CD4-positive, alpha-beta T cell treated with Interleukin-15 for 4 hours (primary cell): ENCODE results near the gene ABCG1.
"Not testable (repeated sequence)": the region's sequence is repeated elsewhere in the genome, so short reads cannot be mapped to it uniquely, and the experiment has no call there.

ENCODE experiments used
- DNase-seq: peaks from one replicate; pipeline ENCODE4 v3.0.0-alpha.2; 2020; ENCODE audit warnings: low spot score

The ABCG1 gene

GRCh38 chr21:42291751-42292562 is 73.0 kb downstream of the ABCG1 start:
- DNase-seq = no peak

- not testable (repeated sequence) for DNase-seq
Observed at GRCh38 chr21:42292563-42293142, 73.7 kb downstream of the ABCG1 start.

DNA sequence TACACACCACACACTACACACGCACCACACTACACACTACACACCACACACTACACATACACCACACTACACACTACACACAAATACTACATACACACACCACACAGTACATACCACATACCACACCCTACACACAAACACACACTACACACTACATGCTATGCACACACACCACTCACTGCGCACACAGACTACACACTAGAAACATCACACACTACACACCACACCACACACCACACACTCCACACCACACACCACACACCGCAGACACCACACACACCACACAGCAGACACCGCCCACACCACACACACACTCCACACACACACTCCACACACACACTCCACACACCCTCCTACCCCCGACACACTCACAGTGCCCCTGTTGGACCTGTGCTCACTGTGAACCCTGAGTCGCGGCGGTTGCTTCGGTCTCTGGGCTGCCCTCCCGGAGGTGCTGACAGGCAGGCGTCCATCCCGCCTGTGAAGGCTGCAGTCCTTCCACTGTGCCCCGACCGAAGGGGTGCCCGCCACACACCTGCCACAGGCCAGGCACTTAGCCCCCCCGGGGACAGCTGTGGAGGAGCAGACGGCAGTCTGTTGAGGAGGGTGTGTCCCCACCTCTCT is 74.8 kb downstream of the ABCG1 start:
- no peak for DNase-seq

DNA sequence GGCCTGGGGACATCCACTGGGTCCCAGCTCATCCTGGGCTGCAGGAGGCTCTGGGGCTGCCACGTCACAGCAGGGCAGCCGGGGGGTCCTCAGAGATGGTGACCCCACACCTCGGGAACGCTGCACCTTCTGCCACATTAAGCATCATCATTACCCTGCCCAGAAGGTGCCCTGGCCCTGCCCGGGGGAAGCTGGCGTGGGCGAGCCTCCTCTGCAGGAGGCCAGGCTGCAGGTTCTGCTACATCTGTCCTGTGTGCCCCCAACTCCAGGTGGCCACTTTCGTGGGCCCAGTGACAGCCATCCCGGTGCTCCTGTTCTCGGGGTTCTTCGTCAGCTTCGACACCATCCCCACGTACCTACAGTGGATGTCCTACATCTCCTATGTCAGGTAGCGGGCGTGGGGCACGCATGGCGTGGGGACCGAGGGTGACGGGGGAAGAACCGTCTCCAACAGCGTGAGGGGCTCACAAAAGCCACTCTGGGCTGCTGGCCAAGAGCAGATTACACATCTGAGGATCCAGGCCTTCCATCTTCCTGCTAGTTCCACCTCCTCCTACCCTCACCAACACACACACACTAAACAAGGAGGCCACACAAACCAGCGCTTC is 75.4 kb downstream of the ABCG1 start:
- no peak for DNase-seq

DNA sequence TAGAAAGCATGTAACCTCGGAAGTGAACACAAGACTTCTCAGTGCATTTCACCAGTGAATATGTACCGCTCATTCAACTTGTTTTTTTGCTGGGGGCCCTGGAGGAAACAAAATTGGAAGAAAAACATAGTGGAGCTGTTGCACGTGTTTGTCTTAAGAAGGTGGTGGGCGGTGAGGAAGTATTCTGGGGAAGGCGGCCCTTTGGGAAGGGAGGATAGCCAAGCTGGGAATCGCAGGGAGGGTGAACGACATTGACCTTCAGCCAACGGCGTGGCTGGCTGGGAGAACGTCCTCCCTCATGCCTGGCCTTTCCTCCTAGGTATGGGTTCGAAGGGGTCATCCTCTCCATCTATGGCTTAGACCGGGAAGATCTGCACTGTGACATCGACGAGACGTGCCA is 76.9 kb downstream of the ABCG1 start:
- DNase-seq = no peak

- no peak for DNase-seq
Observed at GRCh38 chr21:42296501-42296900, 77.6 kb downstream of the ABCG1 start.

GRCh38 chr21:42297377-42297776 is 78.4 kb downstream of the ABCG1 start:
- DNase-seq = no peak

- DNase-seq = no peak
Observed at GRCh38 chr21:42298237-42298636, 79.3 kb downstream of the ABCG1 start.

- no peak for DNase-seq
Observed at GRCh38 chr21:42298657-42299056, 79.7 kb downstream of the ABCG1 start.

GRCh38 chr21:42299324-42300044 is 80.5 kb downstream of the ABCG1 start:
- DNase-seq = no peak

DNA sequence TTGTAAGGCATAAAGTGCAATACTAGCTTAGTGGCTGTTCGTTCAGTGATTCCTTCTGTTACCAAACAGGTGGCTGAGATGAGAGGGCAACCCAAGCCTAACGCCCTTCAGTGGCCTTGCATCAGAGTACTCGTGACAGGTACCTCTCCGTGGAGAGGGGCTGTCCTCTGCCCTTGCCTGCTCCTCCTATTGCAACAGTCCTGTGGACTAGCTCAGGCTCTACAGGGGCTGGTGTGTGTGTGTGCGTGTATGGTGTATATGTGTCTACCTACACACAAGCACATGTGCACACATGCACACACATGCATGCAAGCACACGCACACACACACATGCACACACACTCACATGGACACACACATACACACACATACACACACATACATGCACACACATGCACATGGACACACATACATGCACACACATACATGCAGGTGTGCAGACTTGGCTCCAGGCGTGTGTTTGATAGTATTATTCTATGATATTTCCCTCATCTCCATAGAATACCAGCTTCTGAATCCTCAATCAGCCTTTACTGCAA is 81.2 kb downstream of the ABCG1 start:
- no peak for DNase-seq

GRCh38 chr21:42300956-42301355 is 82.0 kb downstream of the ABCG1 start:
- no peak for DNase-seq

DNA sequence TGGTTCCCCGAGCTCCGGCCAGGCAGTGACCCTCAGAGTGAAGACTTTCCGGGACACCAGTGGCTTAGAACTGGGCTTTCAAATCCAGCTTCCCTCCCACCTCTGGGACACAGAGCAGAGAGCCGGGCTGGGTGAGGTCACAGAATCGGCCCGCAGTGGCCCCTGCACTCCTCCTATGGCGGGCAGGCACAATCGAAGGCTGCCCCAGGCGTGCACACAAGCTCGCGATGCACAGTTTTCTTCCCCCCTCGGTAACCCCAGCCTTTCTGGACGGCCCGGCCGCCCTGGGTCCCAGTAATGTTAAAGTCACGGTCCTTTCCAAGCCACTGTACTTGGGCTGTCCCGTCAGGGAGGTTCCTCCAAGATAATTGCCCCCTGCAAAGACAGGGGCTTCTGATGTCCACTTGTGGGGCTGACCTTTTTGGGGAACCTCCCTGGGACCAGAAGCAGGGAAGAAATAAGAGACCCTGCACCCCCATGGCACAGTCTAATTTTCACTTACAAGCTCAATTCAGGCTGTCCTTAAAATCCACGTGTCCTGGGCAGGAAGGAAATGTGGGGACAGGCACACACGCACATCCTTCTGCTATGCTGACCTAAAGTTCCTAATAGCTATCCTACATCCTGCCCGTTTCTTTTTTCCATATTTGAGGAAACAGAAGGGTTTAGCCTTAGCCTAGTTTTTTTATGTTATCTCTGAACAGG is 82.6 kb downstream of the ABCG1 start:
- DNase-seq = no peak

- DNase-seq = no peak
Observed at GRCh38 chr21:42302076-42302650, 83.2 kb downstream of the ABCG1 start.

DNA sequence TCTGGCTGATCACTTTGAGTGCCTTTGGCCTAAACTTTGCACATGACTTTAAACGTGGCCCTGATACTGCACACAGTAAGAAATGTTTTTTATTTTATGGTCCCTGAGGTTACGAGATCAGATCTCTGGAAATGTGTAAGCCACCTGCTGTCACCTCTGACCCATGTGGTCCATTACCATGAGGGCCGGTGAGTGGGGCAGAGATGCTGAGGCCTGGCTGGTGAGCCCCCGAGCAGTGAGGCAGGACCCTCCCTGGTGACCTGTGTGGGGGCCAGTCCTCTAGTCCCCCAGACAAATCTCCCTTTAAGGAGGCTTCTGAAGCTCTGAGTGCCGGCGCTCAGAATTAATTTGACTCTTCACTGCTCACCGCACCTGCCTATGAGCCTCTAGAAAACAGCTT is 83.9 kb downstream of the ABCG1 start:
- DNase-seq = no peak

DNA sequence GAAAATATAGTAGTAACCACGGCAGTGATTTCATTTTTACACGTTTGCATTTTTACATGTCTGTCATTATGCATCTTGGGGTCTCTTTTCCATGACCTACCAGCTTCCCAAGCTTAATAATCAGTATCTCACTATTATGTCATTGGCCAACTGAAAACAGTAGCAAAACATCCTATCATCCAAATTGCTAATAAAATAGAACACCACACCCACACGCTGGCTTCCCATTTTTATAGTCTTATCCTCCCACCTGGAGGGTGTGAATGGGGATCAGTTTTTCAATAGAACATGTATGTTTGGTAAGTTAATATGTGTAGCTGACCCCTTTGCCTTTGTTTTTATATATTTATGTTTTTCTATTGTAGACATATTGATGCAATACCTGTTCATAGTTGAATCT is 84.5 kb downstream of the ABCG1 start:
- DNase-seq = no peak

GRCh38 chr21:42304556-42305454 is 85.9 kb downstream of the ABCG1 start:
- no peak for DNase-seq

GRCh38 chr21:42305707-42306147 is 86.8 kb downstream of the ABCG1 start:
- no peak for DNase-seq

- DNase-seq = no peak
Observed at GRCh38 chr21:42306366-42307035, 87.6 kb downstream of the ABCG1 start.
